NCI-H345 treated with DMSO at 0.1 percent for 48 hours (cell line): ENCODE measurements around the gene NAGPA.
"Not testable (repeated sequence)": the region's sequence is repeated elsewhere in the genome, so short reads cannot be mapped to it uniquely, and the experiment has no call there.

ENCODE experiments used
- DNase-seq: peaks from one replicate; lab custom pipeline; 2025; ENCODE audit not compliant: unreplicated experiment; lab: John Stamatoyannopoulos, UW

Gene NAGPA

GRCh38 chr16:5033256-5034166 lies at the start of gene NAGPA:
TSS of gene NAGPA (minus strand) at chr16:5033935. CDS start at chr16:5033914, 21 bp downstream.
- peak; percentile 64 for DNase-seq

- DNase-seq: not testable (repeated sequence)
Measured at GRCh38 chr16:5080996-5081395, 47.3 kb upstream of the NAGPA start.

- DNase-seq: not testable (repeated sequence)
Measured at GRCh38 chr16:5080461-5080860, 46.7 kb upstream of the NAGPA start.

- no peak for DNase-seq
Measured at GRCh38 chr16:5078626-5079025, 44.9 kb upstream of the NAGPA start.

GRCh38 chr16:5077304-5077703 lies 43.6 kb upstream of the NAGPA start:
- no peak for DNase-seq

- DNase-seq: no peak
Measured at GRCh38 chr16:5075637-5076036, 41.9 kb upstream of the NAGPA start.

- not testable (repeated sequence) for DNase-seq
Measured at GRCh38 chr16:5073771-5074170, 40.0 kb upstream of the NAGPA start.

GRCh38 chr16:5073279-5073629 lies 39.5 kb upstream of the NAGPA start:
- no peak for DNase-seq

GRCh38 chr16:5072334-5073278 lies 38.9 kb upstream of the NAGPA start:
- no peak for DNase-seq

GRCh38 chr16:5071681-5072333 lies 38.1 kb upstream of the NAGPA start, which contains the start of gene ALG1:
TSS of gene ALG1 (plus strand) at chr16:5071843. CDS start at chr16:5071850, 7 bp downstream.
- peak; percentile 80 for DNase-seq

GRCh38 chr16:5071341-5071680 lies 37.6 kb upstream of the NAGPA start:
- DNase-seq: no peak

- no peak for DNase-seq
Measured at GRCh38 chr16:5070431-5071186, 36.9 kb upstream of the NAGPA start.

GRCh38 chr16:5069854-5070253 lies 36.1 kb upstream of the NAGPA start:
- DNase-seq: no peak

GRCh38 chr16:5069048-5069447 lies 35.3 kb upstream of the NAGPA start:
- no peak for DNase-seq

GRCh38 chr16:5066511-5066910 lies 32.8 kb upstream of the NAGPA start:
- DNase-seq: no peak

GRCh38 chr16:5065813-5066212 lies 32.1 kb upstream of the NAGPA start, which contains the start of gene C16orf89:
TSS of gene C16orf89 (minus strand) at chr16:5065956. CDS start at chr16:5065908, 48 bp downstream.
- no peak for DNase-seq

- DNase-seq: no peak
Measured at GRCh38 chr16:5065326-5065725, 31.6 kb upstream of the NAGPA start.

GRCh38 chr16:5064915-5065314 lies 31.2 kb upstream of the NAGPA start:
- DNase-seq: peak; percentile 46

GRCh38 chr16:5062790-5063765 lies 29.3 kb upstream of the NAGPA start:
- no peak for DNase-seq
